Breast epithelium (tissue), 3 donors: Measurements from ENCODE around the gene FAM83F.

Experiments
- POLR2A ChIP-seq: fragments of 450-650 bp; IDR thresholded peaks from one replicate; pipeline ENCODE4 v1.6.1; 2016; ENCODE audit warnings: antibody characterized with exemption, mild to moderate bottlenecking, moderate library complexity
- POLR2AphosphoS5 ChIP-seq, 3 donors: sonication (generic); formaldehyde crosslinking; IDR thresholded peaks; one replicate each; pipeline ENCODE4 v1.6.1; 2017; ENCODE audit warnings: antibody characterized with exemption in 3 of 3
- TF ChIP-seq, protein P1 (sequence below), 3 donors: fragments of 450-650 bp; IDR thresholded peaks; one replicate each; pipeline ENCODE4 v1.5.1; 2016 to 2017; ENCODE audit warnings: antibody characterized with exemption in 3 of 3, mild to moderate bottlenecking in 3 of 3, moderate library complexity in 3 of 3

DNA sequence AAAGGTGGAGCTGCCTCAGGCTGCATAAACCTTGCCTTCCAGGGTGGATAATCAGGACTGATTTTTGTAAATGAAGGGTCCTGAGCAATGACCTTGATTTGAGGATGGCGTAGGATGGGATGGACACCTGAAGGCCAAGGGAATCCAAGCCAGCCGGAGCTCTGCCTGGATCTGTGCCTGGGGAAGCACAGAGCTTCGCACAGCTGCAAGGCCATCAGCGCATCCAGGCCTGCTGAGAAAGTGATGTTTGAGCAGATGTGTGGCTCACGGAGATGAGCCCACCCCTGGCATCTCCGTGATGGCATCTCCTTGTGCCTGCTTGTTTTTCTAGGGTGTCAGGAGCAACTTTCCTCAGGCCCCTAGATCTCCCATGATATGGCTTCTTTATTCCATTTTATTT, 23.3 kb downstream of the FAM83F start:
- TF ChIP-seq, protein P1, sequence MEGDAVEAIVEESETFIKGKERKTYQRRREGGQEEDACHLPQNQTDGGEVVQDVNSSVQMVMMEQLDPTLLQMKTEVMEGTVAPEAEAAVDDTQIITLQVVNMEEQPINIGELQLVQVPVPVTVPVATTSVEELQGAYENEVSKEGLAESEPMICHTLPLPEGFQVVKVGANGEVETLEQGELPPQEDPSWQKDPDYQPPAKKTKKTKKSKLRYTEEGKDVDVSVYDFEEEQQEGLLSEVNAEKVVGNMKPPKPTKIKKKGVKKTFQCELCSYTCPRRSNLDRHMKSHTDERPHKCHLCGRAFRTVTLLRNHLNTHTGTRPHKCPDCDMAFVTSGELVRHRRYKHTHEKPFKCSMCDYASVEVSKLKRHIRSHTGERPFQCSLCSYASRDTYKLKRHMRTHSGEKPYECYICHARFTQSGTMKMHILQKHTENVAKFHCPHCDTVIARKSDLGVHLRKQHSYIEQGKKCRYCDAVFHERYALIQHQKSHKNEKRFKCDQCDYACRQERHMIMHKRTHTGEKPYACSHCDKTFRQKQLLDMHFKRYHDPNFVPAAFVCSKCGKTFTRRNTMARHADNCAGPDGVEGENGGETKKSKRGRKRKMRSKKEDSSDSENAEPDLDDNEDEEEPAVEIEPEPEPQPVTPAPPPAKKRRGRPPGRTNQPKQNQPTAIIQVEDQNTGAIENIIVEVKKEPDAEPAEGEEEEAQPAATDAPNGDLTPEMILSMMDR (IDR thresholded peaks at IDR 0.05), result no peak
- no peak for TF ChIP-seq POLR2AphosphoS5 (IDR thresholded peaks at IDR 0.05)
- no peak for TF ChIP-seq POLR2A
